GM18861 (cell line): Measurements from ENCODE around the gene RHOB.
"Not testable (repeated sequence)": the region's sequence is repeated elsewhere in the genome, so short reads cannot be mapped to it uniquely, and the experiment has no call there.

Source experiments
- ATAC-seq: cut with Tn5 transposase; IDR thresholded peaks from one replicate; pipeline ENCODE4 v1.9.1; 2021; ENCODE audit not compliant: unreplicated experiment

Gene RHOB

DNA sequence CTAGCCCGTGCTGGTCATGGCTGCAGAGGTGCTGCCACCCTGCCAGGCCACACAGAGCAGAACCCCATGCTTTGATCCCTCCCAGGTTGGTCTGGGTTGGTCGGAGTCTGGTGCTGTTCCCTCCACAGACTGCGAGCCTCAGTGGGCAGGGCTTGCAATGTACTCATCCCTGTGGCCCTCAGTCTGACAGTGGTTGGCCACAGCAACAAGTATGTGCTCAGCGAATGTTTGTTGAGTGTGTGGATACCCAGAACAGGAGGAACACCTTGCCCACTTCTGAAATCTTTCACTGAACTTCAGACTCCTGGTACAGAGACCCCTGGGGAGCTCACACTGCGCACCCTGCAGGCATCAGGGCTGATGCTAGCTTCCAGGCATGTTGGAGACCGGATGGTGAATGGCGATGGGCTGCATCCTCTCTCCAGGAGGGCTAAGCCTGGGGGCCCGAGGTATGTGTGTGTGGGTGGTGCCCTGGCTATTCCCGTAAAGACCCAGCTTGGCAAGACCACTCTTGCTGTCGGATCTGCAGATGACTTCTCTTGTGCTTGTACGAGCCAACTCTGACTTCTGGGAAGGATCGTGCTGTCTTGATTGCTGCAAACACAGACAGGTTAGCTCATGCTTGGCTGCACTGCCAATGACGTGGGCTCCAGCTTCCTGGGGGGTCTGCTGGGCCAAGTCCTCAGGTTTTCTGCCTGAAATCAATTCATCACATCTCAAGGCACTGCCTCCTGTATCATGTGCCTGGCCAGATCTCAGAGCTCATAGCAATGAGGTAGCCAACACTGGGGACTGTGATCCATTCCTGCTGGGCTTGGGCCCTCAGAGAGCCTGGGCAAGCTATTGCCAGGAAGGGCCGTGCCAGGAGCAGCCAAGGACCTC is 43.7 kb downstream of the RHOB start:
- no peak for ATAC-seq

DNA sequence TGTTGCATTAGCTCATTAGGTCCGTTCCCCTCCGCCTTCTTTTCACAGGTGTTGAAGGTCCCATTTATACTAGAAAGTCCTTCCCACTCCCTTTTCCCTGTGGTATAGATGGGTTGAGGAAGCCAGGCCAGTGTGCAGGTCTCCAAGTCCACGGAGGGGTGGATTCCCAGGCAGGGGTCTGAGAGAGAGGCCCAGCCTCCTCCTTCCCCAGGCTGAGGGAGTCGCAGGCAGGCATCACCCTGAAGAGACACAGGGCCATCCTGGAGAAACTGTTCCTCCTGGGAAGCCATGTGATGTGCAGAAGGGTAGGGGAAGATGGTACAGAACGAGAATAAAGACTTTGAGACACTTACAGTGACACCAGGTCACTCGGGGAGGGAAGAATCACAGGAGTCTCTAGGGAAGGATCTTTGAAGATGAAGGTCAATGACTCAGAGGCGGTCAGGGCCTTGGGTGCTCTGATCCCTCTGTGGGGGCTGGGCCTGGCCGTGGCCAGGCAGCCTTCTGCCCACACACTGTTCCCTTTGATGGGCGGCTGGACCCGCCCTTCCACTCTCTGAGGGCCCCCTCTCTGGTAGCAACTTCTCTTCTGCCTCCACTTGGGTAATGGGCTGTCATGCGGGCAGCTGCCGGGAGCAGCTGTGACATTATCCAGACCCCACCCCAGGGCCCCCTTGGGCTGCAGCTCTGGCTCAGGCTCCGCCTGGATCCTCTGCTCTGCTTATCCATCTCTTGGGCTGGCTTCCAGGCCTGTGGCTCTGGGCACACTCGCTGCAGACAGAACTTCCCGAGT is 45.1 kb downstream of the RHOB start:
- ATAC-seq = no peak

DNA sequence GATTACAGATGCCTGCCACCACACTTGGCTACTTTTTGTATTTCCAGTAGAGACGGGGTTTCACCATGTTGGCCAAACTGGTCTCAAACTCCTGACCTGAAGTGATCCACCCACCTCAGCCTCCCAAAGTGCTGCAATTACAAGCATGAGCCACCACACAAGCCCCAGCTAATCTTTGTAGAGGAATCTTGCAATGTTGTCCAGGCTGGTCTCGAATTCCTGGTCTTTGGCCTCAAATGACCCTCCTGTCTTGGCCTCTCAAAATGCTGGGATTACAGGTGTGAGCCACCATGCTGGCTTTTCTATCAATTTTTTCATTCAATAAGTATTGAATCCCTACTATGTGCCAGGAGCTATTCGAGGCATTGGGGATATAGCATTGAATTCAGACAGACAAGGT is 46.2 kb downstream of the RHOB start:
- ATAC-seq = not testable (repeated sequence)

DNA sequence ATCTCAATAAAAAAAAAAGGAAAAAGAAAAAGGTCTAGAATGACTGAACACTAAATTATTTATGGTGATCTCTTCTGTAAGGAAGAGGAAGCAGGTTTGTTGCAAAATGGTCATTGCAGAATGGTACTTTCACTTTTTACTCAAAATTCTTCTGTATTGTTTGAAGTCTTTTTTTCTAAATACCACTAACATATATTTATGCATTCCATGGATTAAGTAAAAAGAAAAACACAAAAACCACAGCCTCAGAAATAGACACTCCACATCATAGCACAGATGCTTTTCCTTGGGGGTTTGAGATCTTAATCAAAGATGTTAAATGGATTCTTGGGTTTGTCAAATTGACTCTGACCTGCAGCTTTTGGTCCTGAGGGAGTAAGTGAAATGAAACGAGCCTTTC is 47.4 kb downstream of the RHOB start:
- no peak for ATAC-seq

DNA sequence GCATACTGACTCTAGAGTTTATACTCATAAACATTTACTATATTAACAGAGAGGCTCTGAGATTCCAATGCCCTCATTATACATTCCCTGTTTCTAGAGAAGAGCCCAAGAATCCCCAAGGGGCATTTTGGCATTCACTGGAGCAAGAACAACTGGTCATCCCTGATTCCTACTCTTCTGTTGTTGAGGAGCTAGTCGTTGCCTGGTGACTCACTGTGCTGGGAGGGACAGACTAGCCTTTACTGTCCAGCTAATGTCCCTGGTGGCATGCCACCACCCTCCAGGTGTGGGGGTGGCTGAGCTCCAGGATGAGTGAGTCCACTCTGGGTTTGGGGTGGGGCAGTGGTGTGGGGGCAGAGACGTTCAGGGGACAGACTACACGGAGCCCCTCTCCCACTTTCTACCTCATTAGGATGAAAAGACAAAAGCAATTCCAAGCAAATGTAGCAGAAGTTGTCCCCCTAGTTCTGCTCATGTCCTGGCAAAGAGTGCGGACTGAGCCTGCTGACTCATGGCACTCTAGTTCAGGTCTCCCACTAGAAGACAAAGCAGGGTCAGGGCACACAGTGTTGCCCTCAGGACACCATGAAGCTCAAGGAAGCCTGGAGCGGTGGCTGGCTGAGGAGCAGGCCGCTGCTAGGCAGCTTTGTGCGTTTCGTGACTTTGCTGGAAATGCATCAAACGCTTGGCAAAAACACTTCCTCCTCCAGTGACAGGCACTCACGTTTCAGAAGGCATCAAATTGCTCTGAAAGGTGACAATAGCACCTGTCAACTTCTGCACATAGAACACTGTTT is 49.4 kb downstream of the RHOB start:
- ATAC-seq = no peak

DNA sequence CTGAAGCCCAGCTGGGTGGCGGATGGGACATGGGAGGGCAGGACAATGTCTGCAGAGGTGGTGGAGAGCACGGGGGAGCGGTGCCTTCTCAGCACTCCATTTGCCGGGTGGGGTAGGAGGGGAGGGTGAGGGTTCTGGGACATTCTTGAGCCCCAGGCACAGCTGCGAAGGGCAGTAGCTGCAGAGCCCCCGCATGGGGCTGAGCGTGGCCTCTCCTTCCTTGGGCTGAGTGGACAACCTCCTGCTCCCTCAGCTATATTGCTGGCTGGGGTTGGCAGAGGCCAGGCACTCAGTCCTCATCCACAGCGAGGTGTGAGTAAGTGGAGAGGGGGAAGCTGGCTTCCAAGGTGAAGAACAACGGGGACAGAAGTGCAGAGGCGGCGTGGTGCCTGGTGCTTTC is 50.1 kb downstream of the RHOB start:
- no peak for ATAC-seq
